IMR-90 (cell line): ENCODE results near the gene PAX2. TPM values are rescaled to one million over a fixed set of nuclear protein-coding genes. Genes with fewer than 3 reads are reported as not detected.

Source experiments
- ATAC-seq: fragments of 200-7000 bp; cut with Tn5 transposase; 2 replicates; pipeline ENCODE4 v1.9.1; 2020; ENCODE audit warnings: low read depth, mild to moderate bottlenecking, moderate library complexity
- BruUV-seq: library from RNA; stranded (reverse); fragments of 400-500 nt; replicated peaks from 2 replicates; lab custom pipeline; 2021; lab: Mats Ljungman, UMichigan
- CTCF ChIA-PET: fragments of 300-600 bp; formaldehyde crosslinking; extraction: SDS; loops from one replicate; lab custom pipeline; 2021; ENCODE audit warnings: antibody characterized with exemption; lab: Yijun Ruan, JAX
- POLR2A ChIA-PET: fragments of 300-600 bp; sonication (Branson Sonifier 250); formaldehyde crosslinking; loops from one replicate; lab custom pipeline; 2022; ENCODE audit warnings: antibody characterized with exemption; ENCODE audit not compliant: unreplicated experiment; lab: Charles Lee
- DNase-seq: peaks from one replicate; pipeline ENCODE4 v3.0.0; 2013
- H2AFZ ChIP-seq: replicated peaks from 2 replicates; pipeline ENCODE3; 2013; ENCODE audit warnings: low read length, mild to moderate bottlenecking; ENCODE audit not compliant: poor library complexity
- H2AK5ac ChIP-seq: 2 replicates; pipeline ENCODE4 v1.6.1; 2013; ENCODE audit warnings: low read depth, low read length, inconsistent platforms
- H2AK9ac ChIP-seq: replicated peaks from 2 replicates; pipeline ENCODE3; 2013; ENCODE audit warnings: mild to moderate bottlenecking, low read depth, low read length, moderate library complexity; ENCODE audit not compliant: poor library complexity
- H2BK120ac ChIP-seq: 2 replicates; pipeline ENCODE4 v1.6.1; 2013; ENCODE audit warnings: low read depth, low read length, inconsistent platforms
- H2BK15ac ChIP-seq: 3 replicates; pipeline ENCODE4 v1.6.1; 2013; ENCODE audit warnings: low read depth, low read length, inconsistent platforms
- H2BK20ac ChIP-seq: 2 replicates; pipeline ENCODE4 v1.6.1; 2013; ENCODE audit warnings: low read depth, mild to moderate bottlenecking, inconsistent platforms, low read length, moderate library complexity
- H2BK5ac ChIP-seq: 2 replicates; pipeline ENCODE4 v1.6.1; 2013; ENCODE audit warnings: mild to moderate bottlenecking, low read depth, low read length, inconsistent platforms; ENCODE audit not compliant: poor library complexity, severe bottlenecking
- H3K14ac ChIP-seq: replicated peaks from 2 replicates; pipeline ENCODE4 v1.6.1; 2013; ENCODE audit warnings: low read depth, low read length, inconsistent platforms
- H3K18ac ChIP-seq: 2 replicates; pipeline ENCODE4 v1.6.1; 2013; ENCODE audit warnings: low read depth, low read length, control low read depth
- H3K23ac ChIP-seq: 2 replicates; pipeline ENCODE4 v1.6.1; 2013; ENCODE audit warnings: low read depth, low read length, inconsistent platforms
- H3K27ac ChIP-seq: 2 replicates; pipeline ENCODE4 v1.5.1; 2013; ENCODE audit warnings: mild to moderate bottlenecking, control low read depth, low read length; ENCODE audit not compliant: insufficient read depth
- H3K27me3 ChIP-seq: 2 replicates; pipeline ENCODE4 v1.6.1; 2013; ENCODE audit warnings: low read length; ENCODE audit not compliant: control insufficient read depth, insufficient read depth
- H3K36me3 ChIP-seq: 2 replicates; pipeline ENCODE4 v1.6.1; 2013; ENCODE audit warnings: low read length, mixed read lengths; ENCODE audit not compliant: control insufficient read depth, insufficient read depth
- H3K4ac ChIP-seq: 2 replicates; pipeline ENCODE4 v1.6.1; 2013; ENCODE audit warnings: low read depth, low read length, inconsistent platforms
- H3K4me1 ChIP-seq: 2 replicates; pipeline ENCODE4 v1.6.1; 2013; ENCODE audit warnings: low read length, mixed read lengths; ENCODE audit not compliant: control insufficient read depth, insufficient read depth
- H3K4me2 ChIP-seq: 2 replicates; pipeline ENCODE4 v1.6.1; 2013; ENCODE audit warnings: low read depth, mild to moderate bottlenecking, control low read depth, low read length, moderate library complexity
- H3K4me3 ChIP-seq: 2 replicates; pipeline ENCODE4 v1.5.1; 2013; ENCODE audit warnings: low read depth, mild to moderate bottlenecking, control low read depth, low read length, moderate library complexity; ENCODE audit not compliant: insufficient read depth
- H3K56ac ChIP-seq: 2 replicates; pipeline ENCODE4 v1.6.1; 2013; ENCODE audit warnings: low read length, inconsistent platforms; ENCODE audit not compliant: insufficient read depth; ENCODE audit errors: extremely low read depth
- H3K79me1 ChIP-seq, 2 experiments: 2 replicates each; pipeline ENCODE4 v1.6.1; 2013; ENCODE audit warnings: low read length in 2 of 2, inconsistent platforms in 1 of 2, low read depth in 1 of 2
- H3K9ac ChIP-seq: 2 replicates; pipeline ENCODE4 v1.6.1; 2013; ENCODE audit warnings: low read depth, low read length, control low read depth
- H3K9me1 ChIP-seq: 2 replicates; pipeline ENCODE4 v1.6.1; 2013; ENCODE audit warnings: low read length, inconsistent platforms; ENCODE audit not compliant: insufficient read depth
- H3K9me3 ChIP-seq: 2 replicates; pipeline ENCODE4 v1.6.1; 2013; ENCODE audit warnings: low read length; ENCODE audit not compliant: control insufficient read depth, insufficient read depth
- H4K20me1 ChIP-seq: 2 replicates; pipeline ENCODE4 v1.6.1; 2013; ENCODE audit warnings: low read length, inconsistent platforms; ENCODE audit not compliant: insufficient read depth
- H4K5ac ChIP-seq: 2 replicates; pipeline ENCODE4 v1.6.1; 2013; ENCODE audit warnings: mild to moderate bottlenecking, low read depth, low read length, control low read depth
- H4K8ac ChIP-seq, 2 experiments: 2 replicates each; pipeline ENCODE4 v1.6.1; 2013; ENCODE audit warnings: low read depth in 2 of 2, low read length in 2 of 2, control low read depth in 1 of 2, inconsistent platforms in 1 of 2
- H4K91ac ChIP-seq: 2 replicates; pipeline ENCODE4 v1.6.1; 2013; ENCODE audit warnings: low read depth, low read length, inconsistent platforms; ENCODE audit not compliant: insufficient read depth
- BHLHE40 ChIP-seq: fragments of 150-350 bp; IDR thresholded peaks from 2 replicates; pipeline ENCODE4 v1.6.1; 2016; ENCODE audit warnings: mild to moderate bottlenecking, low read depth, low read length
- CEBPB ChIP-seq: IDR thresholded peaks from 2 replicates; pipeline ENCODE4 v1.6.1; 2012; ENCODE audit warnings: low read depth, low read length, improper control_type of control experiment
- MAZ ChIP-seq: IDR thresholded peaks from 2 replicates; pipeline ENCODE4 v1.6.1; 2012; ENCODE audit warnings: low read depth, mild to moderate bottlenecking, low read length, improper control_type of control experiment, moderate library complexity, borderline replicate concordance
- MXI1 ChIP-seq: IDR thresholded peaks from 2 replicates; pipeline ENCODE4 v1.6.1; 2012; ENCODE audit warnings: low read depth, mild to moderate bottlenecking, low read length, moderate library complexity, borderline replicate concordance
- POLR2A ChIP-seq: IDR thresholded peaks from 2 replicates; pipeline ENCODE4 v1.6.1; 2012; ENCODE audit warnings: mild to moderate bottlenecking, low read depth, low read length
- RFX5 ChIP-seq: IDR thresholded peaks from 2 replicates; pipeline ENCODE4 v1.8.0; 2012; ENCODE audit warnings: low read depth, mild to moderate bottlenecking, low read length, moderate library complexity
- SMC3 ChIP-seq: fragments of 150-350 bp; IDR thresholded peaks from 2 replicates; pipeline ENCODE4 v1.6.1; 2016; ENCODE audit warnings: low read depth, mild to moderate bottlenecking, antibody characterized with exemption, low read length, moderate library complexity
- WGBS, 2 experiments: methylation state at CpG; one replicate each; pipeline versions ENCODE4 v1.1.5 to v1.1.7; 2013; ENCODE audit warnings: missing lambda C conversion rate in 2 of 2; ENCODE audit not compliant: insufficient read length in 1 of 2; ENCODE audit errors: extremely low coverage in 2 of 2; 5-methylcytosine and 5-hydroxymethylcytosine counted together
- dilution Hi-C: fragments of 300-500 bp; cut with HindIII; formaldehyde crosslinking; loops from one replicate; pipeline ENCODE4 v1.14.3; 2018; ENCODE audit warnings: low sequenced_read_pairs; ENCODE audit not compliant: unreplicated experiment
- in situ Hi-C: fragments of 300-500 bp; cut with MboI; formaldehyde crosslinking; loops from 3 replicates; pipeline ENCODE4 v1.14.3; 2019; ENCODE audit warnings: low sequenced_read_pairs, inconsistent platforms, mixed read lengths
- intact Hi-C: fragments of 100-400 bp; cut with micrococcal nuclease; formaldehyde crosslinking; loops from 2 replicates; pipeline ENCODE4 v1.10.0; 2022
- polyA plus RNA-seq, 3 experiments: library from polyadenylated mRNA; depleted of rRNA; stranded (reverse); fragments of >200 nt; gene quantifications; 2 replicates each; pipeline ENCODE4 v1.2.3, GENCODE V29; 2012; ENCODE audit warnings: low replicate concordance in 1 of 3
- total RNA-seq: library from RNA; depleted of rRNA; stranded (reverse); fragments of >200 nt; gene quantifications from 2 replicates; pipeline ENCODE4 v1.2.3, GENCODE V29; 2012

Gene PAX2
- total and polyA plus RNA-seq, 2 of the 4 experiments (the other 2 are of a cell fraction): not detected

DNA sequence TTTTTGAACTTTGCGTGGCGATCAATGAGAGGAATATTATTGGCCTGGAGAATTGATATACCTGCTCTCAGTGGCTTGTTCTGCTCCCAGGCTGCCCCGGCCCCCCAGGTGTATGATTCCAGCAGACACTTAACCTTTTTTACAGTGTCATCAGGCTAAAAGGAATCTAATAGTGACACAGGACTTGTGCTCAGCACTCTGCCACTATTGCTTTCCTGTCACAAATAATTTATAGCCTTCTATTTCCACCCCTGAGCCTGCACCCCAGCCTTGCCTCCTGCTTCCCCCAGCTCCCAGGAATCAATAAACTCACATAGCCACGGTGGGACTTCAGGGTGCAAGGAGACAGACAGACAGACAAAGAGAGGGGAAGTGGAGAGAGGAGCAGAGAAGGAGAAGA, 28.3 kb downstream of the PAX2 start:
- Histone ChIP-seq H2AK9ac (no peak overlapping the region), H3K27ac (no peak overlapping the region), H3K4me2 (no peak overlapping the region), H3K4me3 (no peak overlapping the region), H3K4ac (no peak overlapping the region), H2BK20ac (no peak overlapping the region), H3K27me3 (peaks cover 36% of the 10 kb centered on the region), H3K79me1 (no peaks in the 10 kb centered on the region), H2BK15ac (no peak overlapping the region), H3K56ac (no peak overlapping the region), H4K20me1 (no peaks in the 10 kb centered on the region), H3K4me1 (no peaks in the 10 kb centered on the region), H3K14ac (no peak overlapping the region), H3K9me1 (no peaks in the 10 kb centered on the region), H3K36me3 (no peaks in the 10 kb centered on the region), H4K8ac (no peak overlapping the region), H2AK5ac (no peak overlapping the region), H4K5ac (no peak overlapping the region), H2BK120ac (no peak overlapping the region), H2BK5ac (no peak overlapping the region), H3K9me3 (no peaks in the 10 kb centered on the region), H3K18ac (no peak overlapping the region), H2AFZ (no peak overlapping the region), H4K91ac (no peak overlapping the region), H3K23ac (no peak overlapping the region), H3K9ac (no peak overlapping the region)
- in situ Hi-C loops: no loop called here
- ChIA-PET CTCF (no interaction called here), POLR2A (no interaction called here)
- no TSS peak for BruUV-seq
- dilution Hi-C loops: no loop called here
- WGBS, 2 experiments: 64% methylated on average over 3 of the region's 4 CpGs; no CpG with 5 or more reads in 1 of the 2 experiments
- DNase-seq (no peak), ATAC-seq (no peak)
- no peak for TF ChIP-seq MAZ
- TF ChIP-seq SMC3: no peak
- TF ChIP-seq POLR2A: no peak
- no peak for TF ChIP-seq BHLHE40
- TF ChIP-seq MXI1: no peak
- TF ChIP-seq CEBPB: no peak
- no peak for TF ChIP-seq RFX5
- intact Hi-C loops: no loop called here
